ENCODE data around the gene IFT27. TPM values are rescaled to one million over a fixed set of nuclear protein-coding genes. Genes with fewer than 3 reads are reported as not detected.

Gene IFT27
- total RNA-seq, 2 donors from 2014 or later, result 15.0 to 16.0 TPM

- no peak overlapping the region for H3K27ac ChIP-seq
- DNase-seq (ENCODE audit: low spot score) (no peak), ATAC-seq (ENCODE audit: insufficient number of reproducible peaks, low FRiP score, low read depth) (no peak)
- H3K27me3 ChIP-seq (replicated peaks; ENCODE audit: insufficient read depth), result no peaks in the 10 kb centered on the region
- no peaks in the 10 kb centered on the region for H3K9me3 ChIP-seq
- no peak overlapping the region for H3K4me3 ChIP-seq
- H3K4me1 ChIP-seq (ENCODE audit: control insufficient read depth in 1 of 2, low read depth in 2 of 2), result no peaks in the 10 kb centered on the region
- no peak for TF ChIP-seq CTCF (IDR thresholded peaks at IDR 0.05)
- H3K36me3 ChIP-seq, result no peaks in the 10 kb centered on the region
Measured at GRCh38 chr22:36722055-36722454, 53.9 kb downstream of the IFT27 start.

GRCh38 chr22:36715647-36716046 is 60.3 kb downstream of the IFT27 start:
- no peak for ATAC-seq (ENCODE audit: insufficient number of reproducible peaks, low FRiP score, low read depth)
- no peaks in the 10 kb centered on the region for H3K27me3 ChIP-seq (replicated peaks; ENCODE audit: insufficient read depth)
- no peak for TF ChIP-seq CTCF (IDR thresholded peaks at IDR 0.05)
- H3K36me3 ChIP-seq, result no peaks in the 10 kb centered on the region
- DNase-seq (ENCODE audit: low spot score), result no peak
- H3K4me1 ChIP-seq (ENCODE audit: control insufficient read depth in 1 of 2, low read depth in 2 of 2), result no peaks in the 10 kb centered on the region
- H3K27ac ChIP-seq, result no peak overlapping the region
- H3K9me3 ChIP-seq, result no peaks in the 10 kb centered on the region
- H3K4me3 ChIP-seq, result no peak overlapping the region

- H3K36me3 ChIP-seq, result no peaks in the 10 kb centered on the region
- H3K9me3 ChIP-seq, result no peaks in the 10 kb centered on the region
- no peak overlapping the region for H3K4me3 ChIP-seq
- H3K27me3 ChIP-seq (replicated peaks; ENCODE audit: insufficient read depth), result no peaks in the 10 kb centered on the region
- no peak for ATAC-seq (ENCODE audit: insufficient number of reproducible peaks, low FRiP score, low read depth)
- no peak for TF ChIP-seq CTCF (IDR thresholded peaks at IDR 0.05)
- H3K27ac ChIP-seq, result no peak overlapping the region
- DNase-seq (ENCODE audit: low spot score), result no peak
- no peaks in the 10 kb centered on the region for H3K4me1 ChIP-seq (ENCODE audit: control insufficient read depth in 1 of 2, low read depth in 2 of 2)
Measured at GRCh38 chr22:36714110-36714509, 61.8 kb downstream of the IFT27 start.

- H3K27me3 ChIP-seq (replicated peaks; ENCODE audit: insufficient read depth), result no peaks in the 10 kb centered on the region
- H3K9me3 ChIP-seq, result no peaks in the 10 kb centered on the region
- no peak for DNase-seq (ENCODE audit: low spot score)
- no peaks in the 10 kb centered on the region for H3K36me3 ChIP-seq
- no peak for ATAC-seq (ENCODE audit: insufficient number of reproducible peaks, low FRiP score, low read depth)
- TF ChIP-seq CTCF (IDR thresholded peaks at IDR 0.05), result no peak
- no peak overlapping the region for H3K27ac ChIP-seq
- H3K4me1 ChIP-seq (ENCODE audit: control insufficient read depth in 1 of 2, low read depth in 2 of 2), result no peaks in the 10 kb centered on the region
- H3K4me3 ChIP-seq, result no peak overlapping the region
Measured at GRCh38 chr22:36713436-36713835, 62.5 kb downstream of the IFT27 start.

Other genes with a start within 250 kb of the IFT27 start
- 100 to 1,000 TPM; 141 to 250 TPM for gene EIF3D, start 247.0 kb downstream of the IFT27 start, total RNA-seq
- not detected for gene CACNG2, start 72.4 kb downstream of the IFT27 start, total RNA-seq
- not detected for gene PVALB, start 40.9 kb upstream of the IFT27 start, total RNA-seq
- 10 to 100 TPM; 38.1 to 68.8 TPM for gene NCF4, start 84.9 kb upstream of the IFT27 start, total RNA-seq
- 10 to 100 TPM; 13.0 to 21.4 TPM for gene CSF2RB, start 137.5 kb upstream of the IFT27 start, total RNA-seq
- 10 to 100 TPM in 1 of 2 donors, 1 to 10 TPM in 1; 8.5 to 26.9 TPM for gene TST, start 243.3 kb upstream of the IFT27 start, total RNA-seq
- 100 to 1,000 TPM in 1 of 2 donors, 10 to 100 TPM in 1; 70.1 to 108 TPM for gene MPST, start 243.6 kb upstream of the IFT27 start, total RNA-seq